HG03039 (cell line): ENCODE measurements around the gene SHROOM1.

ENCODE experiments used
- ATAC-seq: cut with Tn5 transposase; IDR thresholded peaks from one replicate; pipeline ENCODE4 v1.9.1; 2021; ENCODE audit warnings: mild to moderate bottlenecking, moderate library complexity; ENCODE audit not compliant: unreplicated experiment

The SHROOM1 gene

DNA sequence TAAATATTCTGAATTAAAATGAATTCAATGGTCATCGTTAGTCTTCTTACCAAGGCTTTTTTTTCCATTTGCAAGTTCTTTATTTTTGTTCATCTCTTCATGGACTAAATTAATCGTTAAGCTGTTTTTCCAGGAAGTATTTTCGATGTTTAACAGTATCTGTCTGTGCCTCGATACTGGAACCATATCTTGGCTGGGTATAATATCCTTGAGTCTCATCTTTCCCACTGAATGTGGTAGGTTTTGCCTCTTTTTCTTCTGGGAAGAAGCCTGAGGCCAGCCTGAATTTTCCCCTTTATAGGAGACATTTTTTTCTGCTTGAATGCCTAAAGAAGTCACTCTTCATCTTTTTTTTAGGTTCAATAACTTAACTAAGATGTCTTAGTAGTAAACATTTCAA, 49.4 kb downstream of the SHROOM1 start:
- no peak for ATAC-seq

DNA sequence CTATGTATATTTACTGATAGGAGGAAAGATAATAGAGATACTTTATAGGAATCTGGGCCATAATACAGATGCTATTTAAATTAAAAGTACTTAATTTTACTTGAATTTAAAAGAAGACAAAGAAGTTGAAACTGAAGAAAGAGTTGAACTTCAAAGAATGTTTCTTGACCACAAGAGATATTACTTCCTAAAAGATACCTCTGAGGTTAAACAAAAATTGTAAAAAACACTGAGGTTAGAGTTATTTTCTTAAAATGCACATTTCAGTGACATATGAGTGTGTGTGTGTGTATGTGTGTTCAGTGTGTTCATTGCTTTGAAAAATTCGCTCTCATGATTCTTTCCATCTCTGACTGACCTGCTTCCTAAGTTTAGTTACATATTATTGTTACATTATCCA, 49.9 kb downstream of the SHROOM1 start:
- no peak for ATAC-seq

DNA sequence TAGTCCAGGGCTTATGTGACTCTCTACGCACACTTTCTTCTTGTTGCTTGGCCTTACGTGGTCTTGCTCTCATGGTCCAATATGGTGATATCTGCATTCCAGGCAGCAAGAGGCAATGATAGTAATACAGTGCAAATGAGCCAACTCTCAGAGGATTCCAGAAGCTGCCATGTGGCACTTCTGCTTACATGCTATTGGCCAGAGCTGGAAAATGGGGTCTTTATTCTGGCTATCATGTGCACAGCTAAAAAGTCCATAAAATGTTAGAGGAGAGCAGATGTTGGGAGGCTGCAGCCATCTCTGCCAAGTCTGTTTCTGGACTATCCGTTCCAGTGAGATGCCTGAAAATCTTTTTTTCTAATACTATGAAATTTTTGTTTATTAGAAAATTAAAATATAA, 50.5 kb downstream of the SHROOM1 start:
- ATAC-seq, result no peak

DNA sequence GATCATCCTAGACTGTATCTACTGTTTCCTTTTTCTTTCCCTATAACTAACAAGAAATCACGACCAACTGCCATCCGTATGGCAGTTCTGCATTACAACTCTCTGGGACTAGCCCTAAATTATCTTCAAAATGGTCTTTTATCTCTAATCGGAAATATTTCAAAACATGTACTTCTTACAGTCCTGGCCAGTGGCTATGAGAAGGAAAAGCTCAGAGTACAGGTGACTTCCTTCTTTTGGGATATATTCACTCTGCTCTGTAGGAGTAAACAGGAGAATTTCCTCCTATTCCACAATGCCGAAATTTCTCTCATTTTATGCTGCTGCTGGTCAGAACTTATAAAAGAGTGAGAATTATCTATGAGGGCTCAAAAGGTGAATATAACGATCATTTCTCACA, 51.6 kb downstream of the SHROOM1 start:
- no peak for ATAC-seq

- no peak for ATAC-seq
Measured at GRCh38 chr5:132778129-132778528, 52.3 kb downstream of the SHROOM1 start.

GRCh38 chr5:132777209-132778069, 53.0 kb downstream of the SHROOM1 start, which contains the start of gene SEPTIN8:
TSS of gene SEPTIN8 (minus strand) at chr5:132777239. CDS start at chr5:132777137, 102 bp downstream.
- ATAC-seq, result peak; percentile 53

DNA sequence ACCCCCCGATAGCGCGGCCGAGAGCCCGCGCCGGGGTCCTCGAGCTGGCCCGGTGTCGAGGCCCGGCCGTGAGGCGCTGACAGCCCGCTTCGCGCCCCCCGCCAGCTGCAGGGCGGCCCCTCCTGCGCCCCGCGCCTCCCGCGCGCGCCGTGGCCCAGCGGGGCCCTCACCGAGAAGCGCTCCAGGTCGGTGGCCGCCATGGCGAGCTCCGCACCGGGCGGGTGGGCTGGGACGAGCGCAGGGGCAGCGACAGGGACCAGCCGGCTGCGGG, 53.6 kb downstream of the SHROOM1 start:
- no peak for ATAC-seq

DNA sequence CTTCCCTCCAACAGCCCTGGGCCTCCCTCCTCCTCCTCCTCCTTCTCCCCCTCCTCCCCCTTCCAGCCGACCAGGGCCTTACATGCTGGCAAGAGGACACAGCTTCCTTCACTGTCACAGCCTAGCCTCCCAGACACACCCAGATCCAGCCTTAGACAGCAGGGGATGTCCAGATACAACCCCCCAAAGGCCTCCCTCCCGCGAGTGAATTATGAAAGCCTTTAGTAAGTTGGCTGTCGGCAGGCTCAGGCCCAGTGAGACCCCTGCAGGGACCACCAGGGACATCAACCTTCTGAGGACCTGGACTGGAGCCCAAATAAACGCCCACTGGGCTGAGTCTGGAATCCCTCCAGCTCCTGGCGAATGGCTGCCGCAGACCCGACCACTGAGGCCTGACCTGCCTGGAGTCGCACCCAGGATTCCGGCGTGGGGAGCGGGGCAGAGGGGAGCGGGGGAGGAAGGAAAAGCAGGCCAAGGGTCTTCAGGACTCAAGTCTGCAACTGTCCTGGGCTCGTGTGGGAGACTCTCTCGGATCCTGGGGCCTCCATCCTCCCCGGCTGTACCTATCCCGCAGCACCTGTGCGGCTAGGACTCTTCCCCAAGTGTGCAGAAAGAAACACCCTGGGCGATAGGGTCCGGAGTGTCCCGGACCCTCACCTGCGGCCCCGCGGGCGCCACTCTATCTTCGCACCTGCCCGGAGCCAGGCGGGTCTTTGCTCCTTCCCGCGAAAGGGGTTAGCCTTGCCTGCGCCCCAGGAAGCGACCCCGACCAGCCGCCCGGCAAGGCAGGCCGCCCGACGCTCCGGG, 54.1 kb downstream of the SHROOM1 start:
- peak; percentile 8 for ATAC-seq

DNA sequence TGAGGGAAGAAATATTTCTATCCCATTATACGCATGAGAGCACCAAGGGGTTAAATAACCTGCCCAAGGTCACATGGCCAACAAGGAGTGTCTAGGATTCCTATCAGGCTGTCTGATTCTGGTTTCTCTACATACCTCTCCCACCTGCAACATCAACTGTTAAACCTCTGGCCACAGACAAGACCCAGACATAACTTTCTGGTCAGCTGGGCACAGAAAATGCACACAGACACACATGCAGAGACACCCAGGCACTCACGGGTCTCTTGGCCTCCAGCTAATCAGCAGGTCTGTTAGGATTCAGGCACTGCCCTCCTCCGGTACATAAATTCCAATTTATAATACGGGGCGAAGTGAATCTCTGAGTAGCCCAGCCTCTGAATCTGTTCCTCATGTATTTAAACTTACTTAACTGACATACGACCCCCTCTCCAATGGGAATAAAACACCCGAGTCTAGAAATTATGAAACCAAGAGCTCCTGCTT, 54.9 kb downstream of the SHROOM1 start:
- ATAC-seq, result no peak

DNA sequence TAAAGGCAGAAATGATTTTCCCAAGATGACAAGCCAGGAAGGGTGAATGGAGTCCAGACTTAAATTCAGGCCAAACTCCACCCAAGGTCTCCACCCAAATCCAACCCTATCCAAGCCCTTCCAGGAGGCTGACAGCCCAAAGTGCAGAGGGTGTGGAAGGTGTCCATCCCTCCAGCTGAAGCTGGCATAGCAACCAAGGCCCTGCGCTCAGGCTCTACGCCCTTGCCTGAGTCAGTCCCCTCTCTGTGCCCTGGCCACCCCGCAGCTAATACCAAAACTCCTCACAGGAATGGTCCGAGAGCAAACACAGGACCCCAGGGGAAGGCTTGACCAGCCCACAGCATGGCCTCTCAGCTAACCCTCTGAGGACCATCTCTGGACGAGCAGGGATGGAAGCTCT, 55.6 kb downstream of the SHROOM1 start:
- ATAC-seq, result no peak

DNA sequence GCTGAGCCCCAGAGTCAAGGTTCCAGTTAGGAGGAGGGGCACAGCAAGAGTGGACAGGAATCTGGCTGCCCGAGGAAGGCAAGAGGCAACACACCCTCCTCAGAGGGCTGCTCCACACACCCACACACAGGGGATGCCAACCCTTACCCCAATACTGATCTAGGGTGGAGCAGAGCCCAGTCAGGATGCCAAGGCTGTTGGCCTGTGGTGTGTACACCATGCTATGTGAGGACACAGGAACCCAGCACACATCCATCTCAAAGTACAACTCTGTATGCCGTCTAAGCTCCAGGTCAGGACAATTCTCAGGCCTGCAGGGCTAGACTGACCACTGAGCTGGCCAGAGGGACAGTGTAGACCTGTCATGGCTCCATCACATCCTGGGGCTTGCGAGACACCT, 56.0 kb downstream of the SHROOM1 start:
- no peak for ATAC-seq

DNA sequence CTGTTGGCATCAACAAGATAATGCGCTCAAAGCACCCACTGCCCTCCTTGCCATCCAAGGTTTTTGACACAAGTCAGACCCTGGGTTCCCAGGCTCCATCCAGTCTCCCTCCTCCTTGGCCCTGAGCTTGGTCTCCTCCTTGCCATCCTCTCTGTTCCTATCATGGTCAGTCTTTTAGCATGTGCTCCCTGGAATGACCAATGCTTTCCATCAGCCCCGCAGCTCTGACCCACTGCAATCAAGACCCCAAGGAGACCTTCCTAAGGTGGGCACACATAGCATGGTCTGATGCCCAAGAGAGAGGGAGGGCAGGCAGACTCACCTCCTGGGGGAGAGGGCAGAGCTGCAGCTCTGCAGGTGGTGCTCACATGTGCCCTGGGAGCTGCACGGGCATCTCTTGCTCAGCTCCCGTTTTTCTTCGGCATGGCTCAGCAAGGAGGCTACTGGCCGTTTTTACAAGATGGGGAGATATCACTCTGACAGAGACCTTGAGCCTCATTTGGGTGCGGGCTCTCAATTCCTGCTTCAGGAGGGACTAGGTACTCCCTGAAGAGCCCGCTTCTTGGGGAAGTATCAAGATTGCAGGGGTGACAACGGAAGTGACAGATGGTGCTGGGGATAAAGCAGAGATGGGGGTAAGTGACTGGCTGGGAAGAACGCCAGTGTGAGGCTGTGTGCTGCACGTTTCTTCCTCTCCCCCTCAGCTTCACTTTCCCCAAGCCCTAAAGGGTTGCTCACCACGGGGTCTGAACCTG, 56.7 kb downstream of the SHROOM1 start:
- ATAC-seq, result no peak

GRCh38 chr5:132773114-132773513, 57.3 kb downstream of the SHROOM1 start:
- no peak for ATAC-seq

DNA sequence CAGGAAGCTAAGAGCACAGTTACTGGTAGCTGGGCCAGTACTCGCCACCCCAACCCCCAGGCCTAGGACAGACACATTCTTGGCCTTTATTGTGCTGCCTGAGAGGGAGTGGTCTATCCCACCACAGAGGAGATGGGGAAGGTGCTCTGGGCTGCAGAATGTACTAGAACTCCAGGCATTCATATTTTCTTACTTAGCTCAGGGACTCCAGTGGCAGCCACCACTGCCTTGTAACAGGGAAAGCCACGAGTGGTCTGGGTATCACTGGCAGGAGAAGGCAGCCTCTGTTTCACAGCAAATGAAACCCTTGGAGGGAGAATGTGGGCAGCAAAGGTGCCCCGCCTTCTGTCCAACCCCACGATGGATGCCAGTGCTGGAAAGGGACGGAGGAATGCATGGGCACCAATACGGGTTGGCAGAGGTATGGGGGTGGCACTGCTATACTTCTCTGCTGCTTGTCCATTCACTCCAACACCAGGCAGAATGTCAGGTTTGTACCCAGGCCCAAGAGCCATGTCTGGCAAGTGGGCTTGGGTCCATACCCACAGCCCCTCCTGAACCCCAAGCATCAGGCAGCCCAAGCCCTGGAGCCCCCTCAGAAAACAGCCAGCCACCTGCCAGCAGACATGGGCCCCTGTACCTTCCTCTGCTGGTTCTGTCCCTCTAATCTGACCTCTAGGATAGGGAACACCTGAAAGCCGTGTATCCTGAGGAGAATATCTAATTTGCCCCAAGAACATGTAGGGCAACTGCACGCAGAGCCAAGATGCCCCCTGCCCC, 58.0 kb downstream of the SHROOM1 start:
- ATAC-seq, result no peak
